Eye (tissue), 1 donor: ENCODE data around the gene PRKACB.

Experiments used
- DNase-seq: peaks from one replicate; pipeline ENCODE4 v3.0.0-alpha.2; 2015

PRKACB gene

GRCh38 chr1:84159533-84160240 is 15.6 kb downstream of the PRKACB start:
- DNase-seq: no peak

DNA sequence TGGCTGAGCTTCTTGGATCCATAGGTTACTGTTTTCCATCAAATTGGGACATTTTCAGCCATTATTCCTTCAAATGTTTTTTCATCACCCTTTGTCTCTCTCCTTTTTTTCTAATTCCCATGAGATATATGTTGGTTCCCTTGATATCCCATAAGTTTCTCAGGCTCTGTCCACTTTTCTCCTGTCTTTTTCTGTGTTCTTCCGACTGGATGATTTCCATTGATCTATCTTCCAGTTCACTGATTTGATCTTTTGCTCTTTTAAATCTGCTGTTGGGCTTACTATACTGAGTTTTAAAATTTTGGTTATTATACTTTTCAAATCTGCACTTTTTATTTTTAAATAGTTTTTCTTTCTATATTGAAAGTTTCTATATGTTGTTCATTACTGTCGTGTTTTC is 18.2 kb downstream of the PRKACB start:
- DNase-seq: peak; percentile 51

- peak; percentile 20 for DNase-seq
These were observed 19.3 kb downstream of the PRKACB start for GRCh38 chr1:84163123-84163931.

DNA sequence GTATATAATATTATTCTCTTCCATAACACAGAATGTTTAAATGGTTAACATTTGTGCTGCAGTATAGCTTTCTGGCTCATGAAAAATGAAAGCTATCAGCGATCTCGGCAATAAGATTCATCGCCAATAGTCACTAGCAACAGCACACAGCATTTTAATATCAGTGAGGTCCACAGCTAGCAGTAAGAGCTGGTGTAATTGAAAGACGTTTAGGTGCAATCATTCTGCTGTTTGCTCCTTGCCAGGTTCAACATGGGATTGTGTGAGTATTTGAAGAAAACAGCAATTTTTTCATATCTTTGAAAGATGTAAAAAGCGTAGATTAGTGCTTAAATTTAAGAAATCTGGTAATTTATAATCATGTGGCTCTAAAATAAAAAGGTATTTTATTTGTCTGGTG is 20.1 kb downstream of the PRKACB start:
- no peak for DNase-seq

DNA sequence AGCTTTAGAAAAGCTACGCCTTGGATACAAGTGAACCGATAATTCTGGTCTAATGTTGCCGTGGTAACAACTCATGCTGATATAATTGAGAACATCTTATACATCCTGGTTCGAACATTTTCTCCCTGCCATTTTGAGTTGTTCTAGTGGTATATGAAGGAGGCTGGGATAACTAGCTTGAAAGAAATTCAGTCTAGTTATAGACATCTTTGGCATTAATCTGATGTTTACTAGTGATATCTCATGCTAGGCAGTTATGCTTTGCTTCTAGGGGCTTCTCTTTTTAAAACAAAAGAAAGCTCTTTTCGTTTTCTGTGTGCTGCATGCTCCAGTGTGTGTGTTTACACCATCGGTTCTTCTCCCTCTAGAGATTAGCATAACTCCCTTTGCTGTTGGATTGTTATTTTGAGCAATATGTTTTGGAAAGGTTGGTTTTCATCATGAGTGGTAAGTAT is 20.5 kb downstream of the PRKACB start:
- DNase-seq: peak; percentile 74

DNA sequence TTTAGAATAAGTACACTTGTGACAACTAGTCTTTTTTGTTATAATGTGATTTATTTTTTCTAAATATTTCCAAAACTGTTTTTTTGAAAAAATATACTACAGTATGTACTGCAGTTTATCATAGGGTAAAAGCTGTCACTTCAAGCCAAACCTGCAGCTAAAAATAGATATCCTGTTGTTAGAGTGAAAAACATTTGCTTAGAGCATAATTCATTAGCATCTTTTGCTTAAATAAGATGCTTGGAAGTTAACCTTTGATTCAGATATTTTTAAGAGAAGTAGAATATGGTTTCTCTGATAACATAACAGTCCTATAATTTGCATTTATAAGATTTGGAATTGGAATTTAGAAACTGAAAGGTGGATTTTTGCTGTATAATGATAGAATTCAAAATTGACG is 21.5 kb downstream of the PRKACB start:
- no peak for DNase-seq

DNA sequence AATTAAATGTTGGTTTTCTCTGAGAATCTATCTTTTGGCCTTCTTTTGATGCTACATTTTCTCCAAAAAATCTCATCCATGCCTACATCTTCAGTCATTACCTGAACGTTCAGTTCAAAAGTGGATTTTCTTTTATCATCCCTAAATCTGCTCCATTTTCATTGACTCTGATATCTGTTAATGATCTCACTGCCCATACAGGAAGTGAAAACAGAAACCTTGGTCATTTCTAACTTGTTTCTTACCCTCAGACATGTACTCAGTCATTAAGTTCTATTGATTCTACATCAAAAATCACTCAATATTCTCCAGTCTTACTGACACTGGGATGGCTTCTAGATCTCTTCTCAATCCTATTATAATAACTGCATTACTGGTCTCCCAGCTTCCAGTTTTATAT is 22.7 kb downstream of the PRKACB start:
- DNase-seq: no peak

DNA sequence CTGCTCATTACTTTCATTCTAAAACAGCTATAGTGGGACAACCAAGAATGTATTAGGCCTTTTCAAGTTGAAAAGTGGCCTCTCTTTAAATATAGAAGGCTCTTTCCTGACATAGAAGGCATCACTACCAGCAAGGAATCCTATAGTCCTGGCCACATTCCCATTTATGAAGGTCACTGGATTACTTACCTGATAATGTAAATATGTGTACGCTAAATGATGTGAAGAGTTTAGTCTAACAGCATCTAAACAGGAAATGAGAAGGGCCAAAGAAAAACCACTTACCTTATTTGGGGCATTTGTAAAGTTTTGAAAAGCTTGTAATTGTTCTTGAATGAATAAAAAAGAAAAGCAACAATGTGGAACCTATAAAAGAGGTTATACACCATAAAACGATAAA is 24.7 kb downstream of the PRKACB start:
- no peak for DNase-seq

DNA sequence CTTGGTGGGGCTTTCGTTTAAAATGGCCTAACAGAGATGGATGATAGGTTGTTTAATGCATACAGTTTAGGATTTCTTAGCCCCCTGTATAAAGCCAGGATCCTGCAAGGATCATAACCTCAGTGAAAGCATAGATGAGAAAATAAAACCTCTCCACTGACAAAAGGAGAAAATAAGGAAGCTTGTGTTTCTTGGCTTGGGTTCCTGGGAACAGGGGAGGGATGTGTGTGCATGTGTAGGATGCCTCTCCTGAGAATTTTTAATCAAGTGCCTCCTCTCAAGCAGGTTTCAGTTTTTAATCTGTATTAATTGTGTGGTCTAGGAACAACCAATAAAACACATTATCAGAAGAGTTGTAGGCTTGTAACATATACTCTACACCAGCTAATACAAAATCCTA is 26.1 kb downstream of the PRKACB start:
- DNase-seq: no peak

DNA sequence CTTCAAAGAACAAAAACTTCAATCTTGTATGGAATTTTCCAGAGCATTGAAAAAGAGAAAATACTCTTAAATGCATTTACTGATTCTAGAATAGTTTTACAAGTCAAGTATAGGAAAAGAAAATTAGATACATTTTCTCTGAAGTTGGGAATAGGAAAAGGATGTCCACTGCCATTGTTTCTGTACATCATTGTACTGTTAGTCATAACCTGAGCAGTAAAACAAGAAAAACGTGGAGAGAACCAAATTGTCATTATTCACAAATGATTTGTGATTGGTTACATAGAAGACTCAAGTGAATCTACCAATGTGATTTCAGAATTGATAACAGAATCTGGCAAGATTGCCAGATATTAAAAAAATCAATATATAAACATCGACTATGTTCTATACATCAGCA is 27.4 kb downstream of the PRKACB start:
- DNase-seq: no peak

GRCh38 chr1:84174051-84174556 is 30.0 kb downstream of the PRKACB start:
- DNase-seq: no peak

GRCh38 chr1:84181350-84182005 is 37.4 kb downstream of the PRKACB start:
- no peak for DNase-seq

- no peak for DNase-seq
These were observed 46.4 kb downstream of the PRKACB start for GRCh38 chr1:84190455-84190854.

DNA sequence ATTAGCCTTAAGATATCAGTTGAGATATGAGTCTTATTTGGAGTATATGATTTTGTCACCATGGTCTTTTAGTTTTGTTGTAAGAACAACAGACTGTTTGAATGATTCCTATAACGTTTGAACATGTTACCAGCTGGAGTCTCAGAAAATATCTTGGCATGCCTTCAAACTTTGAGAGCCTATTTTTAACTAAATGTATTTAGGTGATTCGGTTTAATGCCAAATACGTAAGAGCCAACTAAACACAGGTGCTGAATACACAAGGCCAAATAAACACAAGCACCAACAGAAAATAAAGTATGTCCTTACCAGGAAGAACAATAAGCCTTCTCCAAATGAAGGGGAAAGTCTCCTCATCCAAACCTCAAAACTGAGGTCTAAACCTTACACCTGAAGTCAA is 48.6 kb downstream of the PRKACB start:
- no peak for DNase-seq

GRCh38 chr1:84198832-84199231 is 54.8 kb downstream of the PRKACB start:
- no peak for DNase-seq

GRCh38 chr1:84199257-84199656 is 55.2 kb downstream of the PRKACB start:
- no peak for DNase-seq

DNA sequence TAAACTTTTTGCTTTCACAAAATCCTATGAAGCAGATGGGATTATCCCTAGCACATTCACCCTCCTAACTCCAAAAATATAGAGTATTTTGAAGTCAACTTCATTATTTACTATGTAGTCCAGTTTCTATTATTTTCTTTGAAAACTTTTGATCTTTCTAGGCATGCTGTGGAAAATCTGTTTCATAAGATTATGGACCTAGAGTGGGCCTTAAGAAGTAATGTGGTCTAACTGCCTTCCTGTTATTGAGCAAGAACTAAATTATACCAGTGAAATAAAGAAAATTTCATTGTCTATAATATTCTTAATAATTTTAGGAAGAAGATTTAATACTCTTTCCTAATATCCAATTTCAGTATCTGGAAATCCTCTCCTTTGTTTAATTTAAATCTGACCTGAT is 58.1 kb downstream of the PRKACB start:
- no peak for DNase-seq

- no peak for DNase-seq
These were observed 62.3 kb downstream of the PRKACB start for GRCh38 chr1:84206375-84206774.

DNA sequence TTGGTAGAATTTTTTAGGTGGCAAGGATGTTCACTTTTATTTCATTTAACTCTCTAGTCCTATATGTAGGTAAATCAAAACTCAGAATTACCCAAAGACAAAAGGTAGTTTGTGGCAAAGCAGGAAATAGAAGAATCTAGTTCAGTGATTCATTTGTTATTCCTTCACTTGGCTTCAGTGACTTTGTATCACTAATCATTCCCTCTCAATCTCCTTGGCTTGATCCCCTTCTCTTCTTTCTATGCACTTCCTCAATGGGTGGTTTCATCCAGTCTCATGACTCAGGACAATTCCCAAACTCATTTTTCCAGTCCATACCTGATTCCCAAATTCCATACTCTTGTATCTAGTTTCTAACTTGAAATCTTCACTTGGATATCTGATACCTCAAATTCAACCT is 64.9 kb downstream of the PRKACB start:
- DNase-seq: no peak

GRCh38 chr1:84214115-84214956 is 70.3 kb downstream of the PRKACB start:
- DNase-seq: no peak

DNA sequence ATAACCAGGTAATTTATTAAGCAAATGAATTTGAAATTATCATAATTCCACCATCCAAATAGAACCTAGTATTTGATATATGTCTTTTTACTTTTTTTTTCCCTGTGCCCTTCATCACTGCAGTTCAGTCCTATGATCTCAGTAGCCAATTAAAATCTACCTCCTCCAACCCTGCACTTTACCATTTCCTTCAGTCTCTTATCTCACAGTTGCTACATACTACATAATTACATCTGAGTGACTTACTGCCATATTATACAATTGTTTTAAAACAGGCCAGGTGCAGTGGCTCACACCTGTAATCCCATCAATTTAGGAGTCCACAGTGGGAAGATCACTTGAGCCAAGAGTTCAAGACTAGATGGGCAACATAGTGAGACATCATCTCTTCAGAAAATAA is 73.2 kb downstream of the PRKACB start:
- DNase-seq: no peak

- no peak for DNase-seq
These were observed 79.8 kb downstream of the PRKACB start for GRCh38 chr1:84223751-84224432.
